Cardiac fibroblast (primary cell): Measurements from ENCODE around the gene PCK2.
A peak's percentile ranks its signal among the peaks of the same experiment; 100 is the strongest.

Source experiments
- DNase-seq, 2 donors: peaks; one replicate each; pipeline versions ENCODE4 v3.0.0 to v3.0.0-alpha.2; 2010; ENCODE audit warnings: low read depth in 2 of 2
- H3K4me3 ChIP-seq, 2 donors: replicated peaks in 1 of 2; 1 replicate in 1 of 2; 2 replicates in 1 of 2; pipeline ENCODE4 v1.5.1; 2011; ENCODE audit warnings: low read depth in 2 of 2, low read length in 2 of 2, mild to moderate bottlenecking in 2 of 2, moderate library complexity in 1 of 2
- TF ChIP-seq, protein P1 (sequence below): IDR thresholded peaks from one replicate; pipeline ENCODE4 v1.5.1; 2011; ENCODE audit warnings: low read depth, mild to moderate bottlenecking, low read length, inconsistent platforms

Gene PCK2

DNA sequence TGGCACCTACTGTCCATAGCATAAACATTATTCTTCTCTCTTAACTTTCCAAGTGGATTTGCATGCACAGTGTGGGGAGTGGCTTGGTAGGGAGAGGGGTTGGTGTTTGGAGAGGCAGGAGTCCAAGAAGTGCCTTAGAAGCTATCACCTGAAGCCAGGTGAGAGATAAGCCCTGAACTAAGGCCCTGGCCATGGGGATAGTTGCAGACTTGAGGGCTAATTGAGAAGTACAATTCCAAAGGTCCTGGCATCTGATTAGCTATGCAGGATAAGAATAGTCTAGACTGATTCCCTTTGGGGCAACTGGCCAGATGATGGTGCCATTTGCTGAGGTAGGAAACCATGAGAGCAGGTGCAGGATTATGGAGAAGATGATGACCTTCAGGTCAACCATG lies 2.0 kb upstream of the PCK2 start:
- TF ChIP-seq, protein P1, sequence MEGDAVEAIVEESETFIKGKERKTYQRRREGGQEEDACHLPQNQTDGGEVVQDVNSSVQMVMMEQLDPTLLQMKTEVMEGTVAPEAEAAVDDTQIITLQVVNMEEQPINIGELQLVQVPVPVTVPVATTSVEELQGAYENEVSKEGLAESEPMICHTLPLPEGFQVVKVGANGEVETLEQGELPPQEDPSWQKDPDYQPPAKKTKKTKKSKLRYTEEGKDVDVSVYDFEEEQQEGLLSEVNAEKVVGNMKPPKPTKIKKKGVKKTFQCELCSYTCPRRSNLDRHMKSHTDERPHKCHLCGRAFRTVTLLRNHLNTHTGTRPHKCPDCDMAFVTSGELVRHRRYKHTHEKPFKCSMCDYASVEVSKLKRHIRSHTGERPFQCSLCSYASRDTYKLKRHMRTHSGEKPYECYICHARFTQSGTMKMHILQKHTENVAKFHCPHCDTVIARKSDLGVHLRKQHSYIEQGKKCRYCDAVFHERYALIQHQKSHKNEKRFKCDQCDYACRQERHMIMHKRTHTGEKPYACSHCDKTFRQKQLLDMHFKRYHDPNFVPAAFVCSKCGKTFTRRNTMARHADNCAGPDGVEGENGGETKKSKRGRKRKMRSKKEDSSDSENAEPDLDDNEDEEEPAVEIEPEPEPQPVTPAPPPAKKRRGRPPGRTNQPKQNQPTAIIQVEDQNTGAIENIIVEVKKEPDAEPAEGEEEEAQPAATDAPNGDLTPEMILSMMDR, result no peak
- DNase-seq, result no peak
- H3K4me3 ChIP-seq, result no peak overlapping the region

DNA sequence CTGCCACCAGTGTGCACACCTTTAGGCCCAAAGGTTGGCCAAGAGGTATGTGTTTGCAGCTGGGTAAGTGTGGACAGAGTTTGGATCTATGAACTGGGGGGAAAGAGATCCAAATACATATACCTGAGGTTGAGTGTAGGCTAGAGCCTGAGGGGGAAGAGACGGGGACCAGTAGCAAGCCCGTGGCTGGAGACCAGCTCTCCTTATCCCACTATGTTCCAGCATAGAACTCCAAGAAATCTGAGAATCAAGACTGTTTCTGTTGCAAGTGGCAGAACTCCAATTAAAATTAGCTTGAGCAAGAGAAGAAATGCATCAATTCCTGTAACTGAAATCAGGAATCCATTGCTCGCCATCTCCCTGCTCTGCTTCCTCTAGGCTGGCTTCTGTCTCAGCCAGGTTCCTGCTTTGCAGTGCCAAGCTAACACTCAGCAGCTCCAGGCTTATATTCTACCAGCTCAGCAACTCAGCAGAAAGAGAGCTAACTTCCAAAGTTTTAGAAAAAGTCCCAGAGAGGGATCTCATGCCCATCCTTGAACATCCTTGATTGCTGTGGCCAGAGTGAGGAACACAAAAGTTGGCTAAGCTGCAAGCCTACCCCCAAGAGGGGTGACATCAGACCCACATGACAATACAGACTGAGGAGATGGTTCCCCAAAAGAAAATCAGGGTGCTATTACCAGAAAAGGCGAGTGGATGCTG lies 1.5 kb upstream of the PCK2 start:
- H3K4me3 ChIP-seq, result no peak overlapping the region
- peak in 1 of 2 donors; percentile 28 for DNase-seq
- TF ChIP-seq, protein P1, result no peak

DNA sequence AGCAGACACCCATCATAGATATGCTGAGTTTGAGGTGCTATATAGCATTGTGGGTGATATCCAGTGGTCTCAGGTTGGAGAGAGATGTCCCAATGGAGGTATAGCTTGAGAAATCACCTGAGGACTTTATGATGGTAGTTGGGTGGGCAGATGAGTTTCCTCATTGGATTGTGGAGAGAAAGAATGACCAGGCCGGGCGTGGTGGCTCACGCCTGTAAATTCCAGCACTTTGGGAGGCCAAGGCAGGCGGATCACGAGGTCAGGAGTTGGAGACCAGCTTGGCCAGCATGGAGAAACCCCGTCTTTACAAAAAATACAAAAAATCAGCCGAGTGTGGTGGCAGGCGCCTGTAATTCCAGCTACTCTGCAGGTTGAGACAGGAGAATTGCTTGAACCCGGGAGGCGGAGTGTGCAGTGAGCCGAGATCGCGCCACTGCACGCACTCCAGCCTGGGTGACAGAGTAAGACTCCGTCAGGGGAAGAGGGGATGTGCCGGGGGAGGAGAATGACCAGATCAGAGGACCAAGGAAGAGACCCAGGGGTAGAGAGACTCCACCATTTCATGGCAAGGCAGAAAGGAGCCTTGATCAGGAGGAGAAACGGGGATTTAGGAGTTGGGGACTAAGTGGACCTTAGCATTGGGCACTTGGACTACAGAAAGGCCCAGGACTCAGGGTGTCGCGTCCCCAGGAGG lies 757 bp upstream of the PCK2 start:
- DNase-seq, result no peak
- H3K4me3 ChIP-seq, result peak overlapping the region in 1 of 2 donors; percentile 64
- TF ChIP-seq, protein P1, result no peak

DNA sequence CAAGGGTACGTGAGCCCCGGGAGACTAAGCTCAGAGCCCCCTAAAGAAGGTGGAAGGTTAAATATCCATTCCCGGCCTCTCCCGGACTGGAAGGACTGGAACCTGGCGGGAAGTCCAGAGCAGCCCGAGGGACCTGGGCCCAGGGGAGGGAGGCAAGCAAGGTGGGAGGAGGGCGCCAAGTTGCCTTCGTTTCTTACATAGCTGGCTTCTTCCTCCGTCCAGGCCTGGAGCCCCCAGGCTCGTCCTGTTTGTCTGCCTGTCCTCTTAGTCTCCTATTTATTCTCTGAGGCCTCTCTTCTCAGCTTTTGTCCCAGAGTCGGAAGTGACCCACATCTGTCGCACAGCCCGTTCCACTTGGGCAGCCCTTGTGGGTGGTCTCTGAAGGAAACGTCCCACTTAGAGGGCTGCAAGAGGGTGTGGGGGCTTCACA lies 745 bp downstream of the PCK2 start:
- peak overlapping the region; percentile 64 to 84 for H3K4me3 ChIP-seq
- peak; percentile 8 to 14 for DNase-seq
- TF ChIP-seq, protein P1, result no peak

DNA sequence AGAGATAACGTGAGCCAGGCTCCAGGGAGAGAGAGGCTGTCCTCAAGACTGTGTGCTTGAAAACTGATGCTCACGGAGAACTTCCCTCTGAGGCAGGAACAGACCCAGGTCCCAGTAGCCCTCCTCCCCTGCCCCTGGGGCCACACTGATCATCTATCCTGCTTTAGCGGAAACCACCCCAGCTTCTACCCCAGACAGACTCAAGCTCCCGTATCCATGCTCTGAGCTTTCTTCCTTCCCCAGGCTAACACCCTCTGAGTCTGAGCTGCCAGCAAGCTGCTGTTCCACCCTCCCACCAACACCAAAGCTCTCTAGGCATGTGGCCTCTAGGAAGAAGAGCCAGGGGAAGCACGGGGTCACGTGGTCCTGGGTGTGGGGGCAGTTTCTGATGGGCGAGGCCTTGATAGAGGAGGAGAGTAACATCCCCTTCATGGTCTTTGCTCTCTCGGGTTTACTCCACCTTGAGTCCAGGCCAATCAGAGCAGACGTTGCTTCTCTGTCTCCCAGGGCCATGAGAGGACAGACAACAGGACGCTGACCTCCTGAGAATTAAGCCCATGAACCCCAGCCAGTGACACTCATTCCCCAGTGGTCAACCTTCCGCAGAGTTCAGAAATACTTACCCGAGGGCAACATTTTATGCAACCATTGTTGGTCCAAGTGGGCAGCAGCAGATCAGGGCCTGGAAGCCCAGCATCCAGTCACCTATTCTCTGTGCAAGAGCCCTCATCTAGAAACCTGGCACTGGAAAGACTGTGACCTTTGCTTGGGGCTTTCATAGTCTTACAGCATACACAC lies 1.4 kb downstream of the PCK2 start:
- peak; percentile 24 to 46 for DNase-seq
- TF ChIP-seq, protein P1, result no peak
- H3K4me3 ChIP-seq, result peak overlapping the region; percentile 64 to 84

DNA sequence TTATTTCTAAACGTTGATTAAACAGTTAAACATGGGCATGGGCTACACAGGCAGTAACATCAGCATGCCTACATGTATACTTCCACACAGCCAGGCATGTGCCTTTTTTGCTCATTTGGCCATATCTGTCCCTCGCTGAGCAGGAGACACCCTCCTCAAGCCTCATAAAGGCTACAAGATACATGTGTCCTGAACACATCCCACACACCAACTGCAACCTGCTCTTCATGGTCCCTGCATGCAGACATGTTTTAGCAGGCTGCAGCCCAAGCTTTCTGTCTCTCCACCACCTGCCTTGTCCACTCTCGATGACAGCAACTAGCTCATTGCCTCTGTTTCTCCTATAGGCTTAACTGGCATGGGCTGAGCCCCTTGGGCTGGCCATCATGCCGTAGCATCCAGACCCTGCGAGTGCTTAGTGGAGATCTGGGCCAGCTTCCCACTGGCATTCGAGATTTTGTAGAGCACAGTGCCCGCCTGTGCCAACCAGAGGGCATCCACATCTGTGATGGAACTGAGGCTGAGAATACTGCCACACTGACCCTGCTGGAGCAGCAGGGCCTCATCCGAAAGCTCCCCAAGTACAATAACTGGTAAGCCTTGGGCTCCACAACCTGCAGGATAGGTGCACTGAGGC lies 2.6 kb downstream of the PCK2 start:
- no peak overlapping the region for H3K4me3 ChIP-seq
- TF ChIP-seq, protein P1, result no peak
- DNase-seq, result no peak
